Esophagus muscularis mucosa (tissue), 3 donors: Measurements from ENCODE around the gene PFDN4.

Experiments used
- CTCF ChIP-seq, 3 experiments: fragments of 200-600 bp in 2 of 3; fragments of 450-650 bp in 1 of 3; sonication (generic) in 2 of 3; IDR thresholded peaks; one replicate each; pipeline ENCODE4 v1.5.1; 2017 to 2019; ENCODE audit warnings: antibody characterized with exemption in 3 of 3, mild to moderate bottlenecking in 2 of 3, moderate library complexity in 1 of 3
- POLR2A ChIP-seq: fragments of 450-650 bp; IDR thresholded peaks from one replicate; pipeline ENCODE4 v1.6.1; 2017; ENCODE audit warnings: antibody characterized with exemption, moderate library complexity, mild to moderate bottlenecking, low read depth

GRCh38 chr20:54262671-54263070, 54.8 kb downstream of the PFDN4 start:
- TF ChIP-seq CTCF (IDR thresholded peaks at IDR 0.05), result no peak
- TF ChIP-seq POLR2A, result no peak
